IMR-90 (cell line): Measurements from ENCODE around the gene SPSB4. TPM values are rescaled to one million over a fixed set of nuclear protein-coding genes. Genes with fewer than 3 reads are reported as not detected.

Experiments
- ATAC-seq: fragments of 200-7000 bp; cut with Tn5 transposase; 2 replicates; pipeline ENCODE4 v1.9.1; 2020; ENCODE audit warnings: low read depth, mild to moderate bottlenecking, moderate library complexity
- BruUV-seq: library from RNA; stranded (reverse); fragments of 400-500 nt; replicated peaks from 2 replicates; lab custom pipeline; 2021; lab: Mats Ljungman, UMichigan
- CTCF ChIA-PET: fragments of 300-600 bp; formaldehyde crosslinking; extraction: SDS; loops from one replicate; lab custom pipeline; 2021; ENCODE audit warnings: antibody characterized with exemption; lab: Yijun Ruan, JAX
- POLR2A ChIA-PET: fragments of 300-600 bp; sonication (Branson Sonifier 250); formaldehyde crosslinking; loops from one replicate; lab custom pipeline; 2022; ENCODE audit warnings: antibody characterized with exemption; ENCODE audit not compliant: unreplicated experiment; lab: Charles Lee
- DNase-seq: peaks from one replicate; pipeline ENCODE4 v3.0.0; 2013
- H2AFZ ChIP-seq: replicated peaks from 2 replicates; pipeline ENCODE3; 2013; ENCODE audit warnings: low read length, mild to moderate bottlenecking; ENCODE audit not compliant: poor library complexity
- H2AK5ac ChIP-seq: 2 replicates; pipeline ENCODE4 v1.6.1; 2013; ENCODE audit warnings: low read depth, low read length, inconsistent platforms
- H2AK9ac ChIP-seq: replicated peaks from 2 replicates; pipeline ENCODE3; 2013; ENCODE audit warnings: mild to moderate bottlenecking, low read depth, low read length, moderate library complexity; ENCODE audit not compliant: poor library complexity
- H2BK120ac ChIP-seq: 2 replicates; pipeline ENCODE4 v1.6.1; 2013; ENCODE audit warnings: low read depth, low read length, inconsistent platforms
- H2BK15ac ChIP-seq: 3 replicates; pipeline ENCODE4 v1.6.1; 2013; ENCODE audit warnings: low read depth, low read length, inconsistent platforms
- H2BK20ac ChIP-seq: 2 replicates; pipeline ENCODE4 v1.6.1; 2013; ENCODE audit warnings: low read depth, mild to moderate bottlenecking, inconsistent platforms, low read length, moderate library complexity
- H2BK5ac ChIP-seq: 2 replicates; pipeline ENCODE4 v1.6.1; 2013; ENCODE audit warnings: mild to moderate bottlenecking, low read depth, low read length, inconsistent platforms; ENCODE audit not compliant: poor library complexity, severe bottlenecking
- H3K14ac ChIP-seq: replicated peaks from 2 replicates; pipeline ENCODE4 v1.6.1; 2013; ENCODE audit warnings: low read depth, low read length, inconsistent platforms
- H3K18ac ChIP-seq: 2 replicates; pipeline ENCODE4 v1.6.1; 2013; ENCODE audit warnings: low read depth, low read length, control low read depth
- H3K23ac ChIP-seq: 2 replicates; pipeline ENCODE4 v1.6.1; 2013; ENCODE audit warnings: low read depth, low read length, inconsistent platforms
- H3K27ac ChIP-seq: 2 replicates; pipeline ENCODE4 v1.5.1; 2013; ENCODE audit warnings: mild to moderate bottlenecking, control low read depth, low read length; ENCODE audit not compliant: insufficient read depth
- H3K27me3 ChIP-seq: 2 replicates; pipeline ENCODE4 v1.6.1; 2013; ENCODE audit warnings: low read length; ENCODE audit not compliant: control insufficient read depth, insufficient read depth
- H3K36me3 ChIP-seq: 2 replicates; pipeline ENCODE4 v1.6.1; 2013; ENCODE audit warnings: low read length, mixed read lengths; ENCODE audit not compliant: control insufficient read depth, insufficient read depth
- H3K4ac ChIP-seq: 2 replicates; pipeline ENCODE4 v1.6.1; 2013; ENCODE audit warnings: low read depth, low read length, inconsistent platforms
- H3K4me1 ChIP-seq: 2 replicates; pipeline ENCODE4 v1.6.1; 2013; ENCODE audit warnings: low read length, mixed read lengths; ENCODE audit not compliant: control insufficient read depth, insufficient read depth
- H3K4me2 ChIP-seq: 2 replicates; pipeline ENCODE4 v1.6.1; 2013; ENCODE audit warnings: low read depth, mild to moderate bottlenecking, control low read depth, low read length, moderate library complexity
- H3K4me3 ChIP-seq: 2 replicates; pipeline ENCODE4 v1.5.1; 2013; ENCODE audit warnings: low read depth, mild to moderate bottlenecking, control low read depth, low read length, moderate library complexity; ENCODE audit not compliant: insufficient read depth
- H3K56ac ChIP-seq: 2 replicates; pipeline ENCODE4 v1.6.1; 2013; ENCODE audit warnings: low read length, inconsistent platforms; ENCODE audit not compliant: insufficient read depth; ENCODE audit errors: extremely low read depth
- H3K79me1 ChIP-seq, 2 experiments: 2 replicates each; pipeline ENCODE4 v1.6.1; 2013; ENCODE audit warnings: low read length in 2 of 2, inconsistent platforms in 1 of 2, low read depth in 1 of 2
- H3K9ac ChIP-seq: 2 replicates; pipeline ENCODE4 v1.6.1; 2013; ENCODE audit warnings: low read depth, low read length, control low read depth
- H3K9me1 ChIP-seq: 2 replicates; pipeline ENCODE4 v1.6.1; 2013; ENCODE audit warnings: low read length, inconsistent platforms; ENCODE audit not compliant: insufficient read depth
- H3K9me3 ChIP-seq: 2 replicates; pipeline ENCODE4 v1.6.1; 2013; ENCODE audit warnings: low read length; ENCODE audit not compliant: control insufficient read depth, insufficient read depth
- H4K20me1 ChIP-seq: 2 replicates; pipeline ENCODE4 v1.6.1; 2013; ENCODE audit warnings: low read length, inconsistent platforms; ENCODE audit not compliant: insufficient read depth
- H4K5ac ChIP-seq: 2 replicates; pipeline ENCODE4 v1.6.1; 2013; ENCODE audit warnings: mild to moderate bottlenecking, low read depth, low read length, control low read depth
- H4K8ac ChIP-seq, 2 experiments: 2 replicates each; pipeline ENCODE4 v1.6.1; 2013; ENCODE audit warnings: low read depth in 2 of 2, low read length in 2 of 2, control low read depth in 1 of 2, inconsistent platforms in 1 of 2
- H4K91ac ChIP-seq: 2 replicates; pipeline ENCODE4 v1.6.1; 2013; ENCODE audit warnings: low read depth, low read length, inconsistent platforms; ENCODE audit not compliant: insufficient read depth
- FOS ChIP-seq: fragments of 150-350 bp; IDR thresholded peaks from 2 replicates; pipeline ENCODE4 v1.6.1; 2016; ENCODE audit warnings: low read depth, low read length
- NFE2L2 ChIP-seq: fragments of 150-350 bp; IDR thresholded peaks from 2 replicates; pipeline ENCODE4 v1.6.1; 2016; ENCODE audit warnings: low read depth, mild to moderate bottlenecking, low read length
- USF2 ChIP-seq: fragments of 150-350 bp; IDR thresholded peaks from 2 replicates; pipeline ENCODE4 v1.6.1; 2017; ENCODE audit warnings: mild to moderate bottlenecking, antibody characterized with exemption, low read length, low read depth
- WGBS, 2 experiments: methylation state at CpG; one replicate each; pipeline versions ENCODE4 v1.1.5 to v1.1.7; 2013; ENCODE audit warnings: missing lambda C conversion rate in 2 of 2; ENCODE audit not compliant: insufficient read length in 1 of 2; ENCODE audit errors: extremely low coverage in 2 of 2; 5-methylcytosine and 5-hydroxymethylcytosine counted together
- dilution Hi-C: fragments of 300-500 bp; cut with HindIII; formaldehyde crosslinking; loops from one replicate; pipeline ENCODE4 v1.14.3; 2018; ENCODE audit warnings: low sequenced_read_pairs; ENCODE audit not compliant: unreplicated experiment
- in situ Hi-C: fragments of 300-500 bp; cut with MboI; formaldehyde crosslinking; loops from 3 replicates; pipeline ENCODE4 v1.14.3; 2019; ENCODE audit warnings: low sequenced_read_pairs, inconsistent platforms, mixed read lengths
- intact Hi-C: fragments of 100-400 bp; cut with micrococcal nuclease; formaldehyde crosslinking; loops from 2 replicates; pipeline ENCODE4 v1.10.0; 2022
- polyA plus RNA-seq, 3 experiments: library from polyadenylated mRNA; depleted of rRNA; stranded (reverse); fragments of >200 nt; gene quantifications; 2 replicates each; pipeline ENCODE4 v1.2.3, GENCODE V29; 2012; ENCODE audit warnings: low replicate concordance in 1 of 3
- total RNA-seq: library from RNA; depleted of rRNA; stranded (reverse); fragments of >200 nt; gene quantifications from 2 replicates; pipeline ENCODE4 v1.2.3, GENCODE V29; 2012

SPSB4 gene
- total and polyA plus RNA-seq, 2 of the 4 experiments (the other 2 are of a cell fraction): not detected

GRCh38 chr3:141086188-141086587 lies 35.0 kb downstream of the SPSB4 start:
- no peak for ATAC-seq
- no peaks in the 10 kb centered on the region for H4K20me1 ChIP-seq
- H3K4ac ChIP-seq: no peak overlapping the region
- no peak overlapping the region for H3K27ac ChIP-seq
- no peak overlapping the region for H2AK9ac ChIP-seq
- no peak overlapping the region for H4K5ac ChIP-seq
- no peak overlapping the region for H2BK20ac ChIP-seq
- H3K9ac ChIP-seq: no peak overlapping the region
- no peak overlapping the region for H2BK120ac ChIP-seq
- no peak overlapping the region for H2AFZ ChIP-seq
- H3K36me3 ChIP-seq: no peaks in the 10 kb centered on the region
- H3K79me1 ChIP-seq: no peaks in the 10 kb centered on the region
- peaks cover 9% of the 10 kb centered on the region; the same call in 1 of the 2 replicates for H3K27me3 ChIP-seq
- no peaks in the 10 kb centered on the region for H3K9me3 ChIP-seq
- CTCF ChIA-PET: no interaction called here
- no peak overlapping the region for H3K4me2 ChIP-seq
- POLR2A ChIA-PET: no interaction called here
- H3K4me3 ChIP-seq: no peak overlapping the region
- no peak overlapping the region for H3K14ac ChIP-seq
- H3K4me1 ChIP-seq: no peaks in the 10 kb centered on the region
- dilution Hi-C loops (no loop called here), in situ Hi-C loops (no loop called here), intact Hi-C loops (no loop called here)
- H2BK5ac ChIP-seq: no peak overlapping the region
- no peak for DNase-seq
- H3K56ac ChIP-seq: no peak overlapping the region
- BruUV-seq: no TSS peak
- H3K23ac ChIP-seq: no peak overlapping the region
- H2AK5ac ChIP-seq: no peak overlapping the region
- H2BK15ac ChIP-seq: no peak overlapping the region
- no peak overlapping the region for H3K18ac ChIP-seq
- no peaks in the 10 kb centered on the region; the same call in 1 of the 2 replicates for H3K9me1 ChIP-seq
- TF ChIP-seq USF2 (no peak), NFE2L2 (no peak), FOS (no peak)
- no CpG with 5 or more reads among the region's 1 CpG for WGBS, 2 experiments
- no peak overlapping the region for H4K91ac ChIP-seq
- H4K8ac ChIP-seq: no peak overlapping the region
